ENCODE measurements around the gene STRBP. TPM values are rescaled to one million over a fixed set of nuclear protein-coding genes. Genes with fewer than 3 reads are reported as not detected.
"Not testable (repeated sequence)": the region's sequence is repeated elsewhere in the genome, so short reads cannot be mapped to it uniquely, and the experiment has no call there.

STRBP gene
- total RNA-seq, 2 donors from 2014 or later: 77.2 to 83.3 TPM

DNA sequence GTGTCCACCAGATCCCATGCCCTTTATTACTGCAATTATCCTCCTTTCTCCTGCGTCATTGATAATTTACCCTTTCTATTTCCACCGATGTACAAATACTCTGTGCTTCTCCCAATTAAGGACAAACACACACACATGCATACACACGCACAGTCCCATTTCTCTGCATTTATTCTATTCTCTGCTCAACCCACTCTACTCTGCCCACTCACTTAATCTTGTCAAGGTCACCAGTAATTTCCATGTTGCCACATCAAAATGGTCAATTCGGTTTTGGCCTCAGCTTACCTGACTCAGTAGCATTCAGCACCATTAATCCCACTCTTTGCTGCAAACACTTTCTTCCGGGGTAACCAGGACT, 14.6 kb upstream of the STRBP start:
- TF ChIP-seq CTCF (conservative IDR thresholded peaks at IDR 0.05): no peak
- Mint-ChIP-seq H3K4me1 (peaks cover 8% of the 10 kb centered on the region), H3K27ac (no peak overlapping the region), H3K36me3 (ENCODE audit: low read depth) (no peaks in the 10 kb centered on the region), H3K4me3 (no peak overlapping the region), H3K27me3 (ENCODE audit: insufficient read depth) (peaks cover 19% of the 10 kb centered on the region), H3K9me3 (peaks cover 8% of the 10 kb centered on the region)
- no peak for DNase-seq
- H3K36me3 ChIP-seq (ENCODE audit: control insufficient read depth, insufficient read depth, low read length): no peaks in the 10 kb centered on the region
- no peaks in the 10 kb centered on the region for H3K4me1 ChIP-seq (ENCODE audit: control insufficient read depth, insufficient read depth, low read length)
- no peak overlapping the region for H3K4me3 ChIP-seq (ENCODE audit: low read length)
- no peak overlapping the region for H3K9ac ChIP-seq (ENCODE audit: extremely low read depth, low read length, poor library complexity, severe bottlenecking)
- no peaks in the 10 kb centered on the region for H3K9me3 ChIP-seq (ENCODE audit: control insufficient read depth, low read length)
- H3K27ac ChIP-seq (ENCODE audit: low read depth, low read length): no peak overlapping the region
- H3K27me3 ChIP-seq (ENCODE audit: control insufficient read depth, insufficient read depth, low read length, poor library complexity, severe bottlenecking): peaks cover 30% of the 10 kb centered on the region
- 89 to 90% methylated on average over 5 of the region's 5 CpGs for WGBS, 2 experiments (ENCODE audit: insufficient coverage in 1 of 2, insufficient read length in 1 of 2)

- Mint-ChIP-seq H3K36me3 (ENCODE audit: low read depth) (no peaks in the 10 kb centered on the region), H3K4me1 (peaks cover 7% of the 10 kb centered on the region), H3K27ac (no peak overlapping the region), H3K9me3 (peaks cover 8% of the 10 kb centered on the region), H3K4me3 (no peak overlapping the region), H3K27me3 (ENCODE audit: insufficient read depth) (peaks cover 19% of the 10 kb centered on the region)
- DNase-seq: no peak
- Histone ChIP-seq H3K36me3 (ENCODE audit: control insufficient read depth, insufficient read depth, low read length) (no peaks in the 10 kb centered on the region), H3K4me1 (ENCODE audit: control insufficient read depth, insufficient read depth, low read length) (no peaks in the 10 kb centered on the region), H3K9ac (ENCODE audit: extremely low read depth, low read length, poor library complexity, severe bottlenecking) (no peak overlapping the region), H3K4me3 (ENCODE audit: low read length) (no peak overlapping the region), H3K27ac (ENCODE audit: low read depth, low read length) (no peak overlapping the region), H3K27me3 (ENCODE audit: control insufficient read depth, insufficient read depth, low read length, poor library complexity, severe bottlenecking) (peaks cover 30% of the 10 kb centered on the region), H3K9me3 (ENCODE audit: control insufficient read depth, low read length) (no peaks in the 10 kb centered on the region)
- no peak for TF ChIP-seq CTCF (conservative IDR thresholded peaks at IDR 0.05)
- WGBS, 2 experiments (ENCODE audit: insufficient coverage in 1 of 2, insufficient read length in 1 of 2): 77 to 84% methylated on average over 7 to 10 of the region's 10 CpGs
Measured at GRCh38 chr9:123282362-123283047, 14.1 kb upstream of the STRBP start.

- Histone ChIP-seq H3K9ac (ENCODE audit: extremely low read depth, low read length, poor library complexity, severe bottlenecking) (no peak overlapping the region), H3K4me3 (ENCODE audit: low read length) (no peak overlapping the region), H3K27me3 (ENCODE audit: control insufficient read depth, insufficient read depth, low read length, poor library complexity, severe bottlenecking) (peaks cover 30% of the 10 kb centered on the region), H3K27ac (ENCODE audit: low read depth, low read length) (no peak overlapping the region), H3K36me3 (ENCODE audit: control insufficient read depth, insufficient read depth, low read length) (no peaks in the 10 kb centered on the region), H3K4me1 (ENCODE audit: control insufficient read depth, insufficient read depth, low read length) (no peaks in the 10 kb centered on the region), H3K9me3 (ENCODE audit: control insufficient read depth, low read length) (no peaks in the 10 kb centered on the region)
- Mint-ChIP-seq H3K4me1 (no peaks in the 10 kb centered on the region), H3K36me3 (ENCODE audit: low read depth) (no peaks in the 10 kb centered on the region), H3K4me3 (no peak overlapping the region), H3K9me3 (peaks cover 8% of the 10 kb centered on the region), H3K27me3 (ENCODE audit: insufficient read depth) (peaks cover 19% of the 10 kb centered on the region), H3K27ac (no peak overlapping the region)
- TF ChIP-seq CTCF (conservative IDR thresholded peaks at IDR 0.05): no peak
- 78 to 82% methylated on average over 7 to 9 of the region's 9 CpGs for WGBS, 2 experiments (ENCODE audit: insufficient coverage in 1 of 2, insufficient read length in 1 of 2)
- DNase-seq: no peak
Measured at GRCh38 chr9:123281659-123282350, 13.4 kb upstream of the STRBP start.

DNA sequence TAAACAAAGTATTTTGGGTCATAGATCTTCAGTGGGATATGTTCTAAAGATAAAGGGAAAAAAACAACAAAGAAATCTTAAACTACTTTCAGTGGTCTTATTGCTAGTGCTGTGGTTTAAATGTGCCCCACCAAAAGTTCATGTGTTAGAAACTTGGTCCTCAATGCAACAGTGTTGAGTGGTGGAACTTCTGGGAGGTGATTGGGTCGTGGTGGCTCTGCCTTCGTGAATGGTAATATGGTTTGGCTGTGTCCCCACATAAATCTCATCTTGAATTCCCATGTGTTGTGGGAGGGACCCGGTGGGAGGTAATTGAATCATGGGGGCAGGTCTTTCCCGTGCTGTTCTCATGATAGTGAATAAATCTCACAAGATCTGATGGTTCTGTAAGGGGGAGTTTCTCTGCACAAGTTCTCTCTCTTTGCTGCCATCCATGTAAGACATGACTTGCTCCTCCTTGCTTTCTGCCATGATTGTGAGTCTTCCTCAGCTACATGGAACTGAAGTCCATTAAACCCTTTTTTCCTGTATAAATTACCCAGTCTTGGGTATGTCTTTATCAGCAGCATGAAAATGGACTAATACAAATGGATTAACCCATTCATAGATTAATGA, 10.6 kb upstream of the STRBP start:
- H3K27ac ChIP-seq (ENCODE audit: low read depth, low read length); H3K27ac Mint-ChIP-seq; H3K9me3 ChIP-seq (ENCODE audit: control insufficient read depth, low read length); DNase-seq; H3K4me1 Mint-ChIP-seq; H3K9me3 Mint-ChIP-seq; H3K9ac ChIP-seq (ENCODE audit: extremely low read depth, low read length, poor library complexity, severe bottlenecking); H3K4me3 Mint-ChIP-seq; H3K4me3 ChIP-seq (ENCODE audit: low read length); H3K36me3 ChIP-seq (ENCODE audit: control insufficient read depth, insufficient read depth, low read length); H3K36me3 Mint-ChIP-seq (ENCODE audit: low read depth); H3K4me1 ChIP-seq (ENCODE audit: control insufficient read depth, insufficient read depth, low read length); H3K27me3 Mint-ChIP-seq (ENCODE audit: insufficient read depth): not testable (repeated sequence)
- peaks cover 20% of the 10 kb centered on the region for H3K27me3 ChIP-seq (ENCODE audit: control insufficient read depth, insufficient read depth, low read length, poor library complexity, severe bottlenecking)
- WGBS, 2 experiments (ENCODE audit: insufficient coverage in 1 of 2, insufficient read length in 1 of 2): 91% methylated on average over 4 of the region's 4 CpGs; no CpG with 5 or more reads in 1 of the 2 experiments
